ENCODE results near the gene ORC2.

Gene ORC2

DNA sequence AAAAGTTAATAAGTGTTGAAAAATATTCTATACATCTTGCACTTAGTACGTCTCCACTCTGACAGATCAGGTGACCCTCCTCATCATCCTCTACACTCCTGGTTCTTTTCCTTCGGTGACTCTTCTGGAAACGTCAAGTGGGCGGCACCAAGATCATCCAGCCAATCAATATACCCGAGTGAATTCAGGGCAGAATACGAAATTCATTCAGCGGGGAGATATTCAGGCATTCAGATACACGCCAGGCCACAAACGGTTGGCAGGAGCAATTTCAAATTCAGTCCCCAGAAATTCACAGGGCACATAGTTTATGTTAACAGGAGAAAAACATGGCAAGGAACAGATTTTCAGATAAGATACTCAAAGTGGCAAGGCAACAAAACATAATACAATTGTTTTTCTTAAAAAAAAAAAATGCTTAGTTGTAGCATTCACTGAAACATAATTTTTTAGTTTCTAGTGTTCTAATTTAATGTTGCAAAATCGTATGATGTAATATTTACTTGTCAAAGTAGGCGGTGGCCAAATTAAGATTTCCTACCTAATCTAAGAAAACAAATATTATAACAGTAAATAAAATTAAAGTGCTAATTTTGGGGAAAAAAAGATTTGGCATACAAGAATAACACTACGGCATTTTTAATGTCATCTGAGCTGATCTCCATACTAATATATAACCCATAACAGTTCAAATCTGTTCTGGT, 103.2 kb downstream of the ORC2 start:
- DNase-seq: peak; percentile 10

Measured in fibroblast of upper back skin (primary cell).